Karpas-422 (cell line): ENCODE data around the gene ACAP1. TPM values are rescaled to one million over a fixed set of nuclear protein-coding genes. Genes with fewer than 3 reads are reported as not detected.

Source experiments
- DNase-seq: peaks from one replicate; pipeline ENCODE4 v3.0.0-alpha.2; 2015
- H2AFZ ChIP-seq: fragments of 200-600 bp; sonication (generic); 2 replicates; pipeline ENCODE4 v1.6.1; 2014; ENCODE audit warnings: antibody characterized with exemption, low read length, mixed read lengths
- H3K27ac ChIP-seq: fragments of 200-600 bp; sonication (generic); 2 replicates; pipeline ENCODE4 v1.5.1; 2014; ENCODE audit warnings: mild to moderate bottlenecking, low read length, moderate library complexity
- H3K27me3 ChIP-seq: fragments of 200-600 bp; sonication (generic); 2 replicates; pipeline ENCODE4 v1.6.1; 2014; ENCODE audit warnings: low read length, mixed read lengths
- H3K36me3 ChIP-seq: fragments of 200-600 bp; sonication (generic); 2 replicates; pipeline ENCODE4 v1.6.1; 2014; ENCODE audit warnings: low read length, mixed read lengths; ENCODE audit not compliant: insufficient read depth
- H3K4me1 ChIP-seq: fragments of 200-600 bp; sonication (generic); 2 replicates; pipeline ENCODE4 v1.6.1; 2014; ENCODE audit warnings: mild to moderate bottlenecking, low read length, mixed read lengths
- H3K4me2 ChIP-seq: fragments of 200-600 bp; sonication (generic); 2 replicates; pipeline ENCODE4 v1.6.1; 2014; ENCODE audit warnings: low read length, low read depth, mild to moderate bottlenecking; ENCODE audit not compliant: poor library complexity, severe bottlenecking
- H3K4me3 ChIP-seq: fragments of 200-600 bp; sonication (generic); 2 replicates; pipeline ENCODE4 v1.5.1; 2014; ENCODE audit warnings: mild to moderate bottlenecking, antibody characterized with exemption, low read length, mixed read lengths
- H3K79me2 ChIP-seq: fragments of 200-600 bp; sonication (generic); 2 replicates; pipeline ENCODE4 v1.6.1; 2014; ENCODE audit warnings: mild to moderate bottlenecking, low read length, mixed read lengths
- H3K9ac ChIP-seq: fragments of 200-600 bp; sonication (generic); 2 replicates; pipeline ENCODE4 v1.6.0; 2014; ENCODE audit warnings: low read length
- H3K9me2 ChIP-seq: fragments of 200-600 bp; sonication (generic), shearing (Covaris generic); replicated peaks from 2 replicates; pipeline ENCODE4 v1.6.0; 2014; ENCODE audit warnings: mild to moderate bottlenecking, low read length, moderate library complexity; ENCODE audit not compliant: insufficient read depth
- H3K9me3 ChIP-seq: fragments of 300-700, 200-600 bp; sonication (generic); 2 replicates; pipeline ENCODE4 v1.6.1; 2014; ENCODE audit warnings: low read length, mixed read lengths
- H4K20me1 ChIP-seq: fragments of 200-600 bp; sonication (generic); 2 replicates; pipeline ENCODE4 v1.6.1; 2014; ENCODE audit warnings: mild to moderate bottlenecking, antibody characterized with exemption, low read length, low read depth; ENCODE audit not compliant: insufficient read depth
- total RNA-seq: library from RNA; depleted of rRNA; stranded (reverse); fragments of >200 nt; shearing (Covaris generic); gene quantifications from 2 replicates; pipeline ENCODE4 v1.2.3, GENCODE V29; 2014; ENCODE audit warnings: low replicate concordance

The ACAP1 gene
- total RNA-seq, 1 experiment from 2014 or later = 51.0 TPM

DNA sequence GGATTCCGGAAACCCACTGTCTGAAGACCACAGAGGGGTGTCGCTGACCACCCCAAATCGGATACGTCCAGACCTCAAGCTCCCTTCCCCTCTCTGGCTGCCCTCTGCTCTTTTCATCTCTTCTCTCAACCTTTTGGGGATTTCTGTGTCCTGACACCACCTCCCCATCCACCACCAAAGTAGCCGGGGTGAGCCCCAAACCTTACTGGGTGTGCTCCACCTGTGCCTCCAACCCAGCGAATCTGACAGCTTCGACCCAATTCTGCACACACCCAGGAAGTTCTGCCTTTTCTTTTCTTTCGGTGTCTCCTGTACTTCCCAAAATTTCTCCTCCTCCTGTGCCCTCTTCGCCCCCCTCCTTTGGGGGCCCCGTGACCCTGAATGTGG, 16.2 kb downstream of the ACAP1 start:
- Histone ChIP-seq H3K27ac (no peak overlapping the region), H2AFZ (no peak overlapping the region), H3K4me2 (peak overlapping the region; percentile 88), H4K20me1 (no peaks in the 10 kb centered on the region), H3K9me3 (no peaks in the 10 kb centered on the region), H3K4me1 (peaks cover 36% of the 10 kb centered on the region), H3K9me2 (no peaks in the 10 kb centered on the region), H3K79me2 (no peaks in the 10 kb centered on the region), H3K9ac (peak overlapping the region; percentile 88), H3K27me3 (no peaks in the 10 kb centered on the region), H3K36me3 (no peaks in the 10 kb centered on the region), H3K4me3 (peak overlapping the region; percentile 82)
- no peak for DNase-seq

DNA sequence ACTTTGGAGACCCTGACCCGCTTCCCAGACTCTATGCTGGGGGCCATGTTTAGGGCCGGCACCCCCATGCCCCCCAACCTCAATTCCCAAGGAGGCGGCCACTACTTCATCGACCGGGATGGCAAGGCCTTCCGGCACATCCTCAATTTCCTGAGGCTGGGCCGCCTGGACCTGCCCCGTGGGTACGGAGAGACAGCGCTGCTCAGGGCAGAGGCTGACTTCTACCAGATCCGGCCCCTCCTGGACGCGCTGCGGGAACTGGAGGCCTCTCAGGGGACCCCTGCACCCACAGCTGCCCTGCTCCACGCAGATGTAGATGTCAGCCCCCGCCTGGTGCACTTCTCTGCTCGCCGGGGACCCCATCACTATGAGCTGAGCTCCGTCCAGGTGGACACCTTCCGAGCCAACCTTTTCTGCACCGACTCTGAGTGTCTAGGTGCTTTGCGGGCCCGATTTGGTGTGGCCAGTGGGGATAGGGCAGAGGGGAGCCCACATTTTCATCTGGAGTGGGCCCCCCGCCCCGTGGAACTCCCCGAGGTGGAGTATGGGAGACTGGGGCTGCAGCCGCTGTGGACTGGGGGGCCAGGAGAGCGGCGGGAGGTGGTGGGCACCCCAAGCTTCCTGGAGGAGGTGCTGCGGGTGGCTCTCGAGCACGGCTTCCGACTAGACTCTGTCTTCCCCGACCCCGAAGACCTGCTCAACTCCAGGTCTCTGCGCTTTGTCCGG, 16.7 kb downstream of the ACAP1 start:
- no peaks in the 10 kb centered on the region for H3K27me3 ChIP-seq
- peak overlapping the region; percentile 88 for H3K4me2 ChIP-seq
- peaks cover 36% of the 10 kb centered on the region for H3K4me1 ChIP-seq
- H3K36me3 ChIP-seq = no peaks in the 10 kb centered on the region
- H3K9ac ChIP-seq = peak overlapping the region; percentile 88
- peak overlapping the region; percentile 82; the same call in 1 of the 2 replicates for H3K4me3 ChIP-seq
- H3K9me3 ChIP-seq = no peaks in the 10 kb centered on the region
- no peak overlapping the region for H2AFZ ChIP-seq
- H4K20me1 ChIP-seq = no peaks in the 10 kb centered on the region
- no peak overlapping the region for H3K27ac ChIP-seq
- DNase-seq = no peak
- no peaks in the 10 kb centered on the region for H3K9me2 ChIP-seq
- H3K79me2 ChIP-seq = no peaks in the 10 kb centered on the region

DNA sequence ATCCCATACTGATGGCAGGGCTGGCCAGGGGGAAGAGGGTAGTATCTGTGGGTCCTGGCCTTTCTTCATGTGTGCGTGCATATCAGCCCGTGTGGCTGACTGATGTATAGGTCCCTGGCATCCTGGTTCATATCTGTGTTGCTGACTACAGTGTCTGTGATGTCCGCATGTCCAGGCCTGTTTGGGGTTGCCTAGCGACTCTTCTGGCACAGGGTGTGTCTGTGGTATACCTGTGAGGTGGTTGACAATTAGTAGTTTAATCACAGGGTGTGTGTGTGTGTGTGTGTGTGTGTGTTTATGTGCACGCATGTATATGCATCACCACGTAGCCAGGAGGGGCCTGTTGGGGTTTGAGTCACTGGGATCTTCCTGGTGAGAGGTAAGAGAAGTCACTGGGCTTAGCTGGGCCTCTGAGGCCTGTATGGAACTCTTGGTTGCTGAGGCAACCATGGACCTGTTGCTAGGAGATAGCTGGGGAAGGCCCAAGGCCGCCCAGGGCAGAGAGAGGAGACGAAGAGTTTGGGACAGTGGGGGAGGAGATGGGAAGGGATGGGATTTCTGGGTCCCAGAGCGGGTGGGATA, 18.0 kb downstream of the ACAP1 start:
- H2AFZ ChIP-seq = no peak overlapping the region
- H3K27me3 ChIP-seq = no peaks in the 10 kb centered on the region
- no peaks in the 10 kb centered on the region for H3K9me3 ChIP-seq
- peaks cover 36% of the 10 kb centered on the region for H3K4me1 ChIP-seq
- no peaks in the 10 kb centered on the region for H3K9me2 ChIP-seq
- peak; percentile 48 for DNase-seq
- H3K4me2 ChIP-seq = no peak overlapping the region
- no peaks in the 10 kb centered on the region for H3K79me2 ChIP-seq
- H3K36me3 ChIP-seq = no peaks in the 10 kb centered on the region
- H4K20me1 ChIP-seq = no peaks in the 10 kb centered on the region
- no peak overlapping the region for H3K27ac ChIP-seq
- no peak overlapping the region for H3K4me3 ChIP-seq
- H3K9ac ChIP-seq = 0 out of 2 replicates have a peak overlapping the region, but pooled peaks have one; percentile 9

DNA sequence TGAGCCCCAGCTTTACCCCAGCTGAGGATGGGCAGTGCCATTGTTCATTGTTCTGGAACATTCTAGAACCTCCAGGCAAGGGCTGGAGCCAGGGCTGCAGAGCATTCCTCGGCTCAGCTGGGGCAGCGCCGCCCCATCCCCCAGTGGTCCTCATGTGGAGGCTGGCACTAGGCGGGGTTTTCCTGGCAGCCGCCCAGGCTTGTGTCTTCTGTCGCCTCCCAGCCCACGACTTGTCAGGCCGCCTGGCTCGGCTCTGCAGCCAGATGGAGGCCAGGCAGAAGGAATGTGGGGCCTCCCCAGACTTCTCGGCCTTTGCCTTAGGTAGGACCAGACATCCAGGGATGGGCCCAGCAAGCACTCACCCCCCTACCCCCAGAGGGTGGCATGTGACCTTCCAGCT, 18.7 kb downstream of the ACAP1 start, which contains the start of gene TMEM95:
TMEM95 (plus strand) TSS at position 104 of the 400 bp plus-strand sequence; CDS start at position 153, 49 bp downstream.
- Histone ChIP-seq H3K79me2 (no peaks in the 10 kb centered on the region), H4K20me1 (no peaks in the 10 kb centered on the region), H2AFZ (no peak within 1 kb of the TSS), H3K27ac (no peak within 1 kb of the TSS), H3K4me3 (no peak within 1 kb of the TSS), H3K9ac (peak within 1 kb of the TSS; percentile 9; the same call in 1 of the 2 replicates), H3K27me3 (no peaks in the 10 kb centered on the region), H3K4me2 (no peak within 1 kb of the TSS), H3K36me3 (no peaks in the 10 kb centered on the region), H3K4me1 (peaks cover 32% of the 10 kb centered on the region), H3K9me2 (no peaks in the 10 kb centered on the region), H3K9me3 (no peaks in the 10 kb centered on the region)
- peak; percentile 54 for DNase-seq

DNA sequence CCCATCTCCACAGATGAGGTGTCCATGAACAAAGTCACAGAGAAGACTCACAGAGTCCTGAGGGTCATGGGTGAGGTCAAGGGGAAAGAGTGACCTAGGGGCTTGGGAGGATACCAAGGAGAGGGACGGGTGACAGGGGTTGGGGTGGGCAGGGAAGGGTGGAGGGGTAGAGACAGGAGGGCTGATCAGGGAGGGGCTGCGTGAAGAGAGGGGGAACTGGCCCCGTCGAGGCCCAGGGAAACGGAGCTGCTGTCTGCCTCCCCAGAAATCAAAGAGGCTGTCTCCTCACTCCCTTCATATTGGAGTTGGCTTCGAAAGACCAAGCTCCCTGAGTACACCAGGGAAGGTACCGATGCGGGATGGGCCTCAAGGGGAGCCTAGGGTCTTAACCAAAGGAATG, 19.2 kb downstream of the ACAP1 start:
- Histone ChIP-seq H4K20me1 (no peaks in the 10 kb centered on the region), H3K27me3 (no peaks in the 10 kb centered on the region), H3K27ac (no peak overlapping the region), H3K4me1 (peaks cover 28% of the 10 kb centered on the region), H3K9ac (no peak overlapping the region), H3K36me3 (no peaks in the 10 kb centered on the region), H3K79me2 (no peaks in the 10 kb centered on the region), H3K9me3 (no peaks in the 10 kb centered on the region), H2AFZ (no peak overlapping the region), H3K9me2 (no peaks in the 10 kb centered on the region), H3K4me3 (no peak overlapping the region), H3K4me2 (no peak overlapping the region)
- DNase-seq = no peak

DNA sequence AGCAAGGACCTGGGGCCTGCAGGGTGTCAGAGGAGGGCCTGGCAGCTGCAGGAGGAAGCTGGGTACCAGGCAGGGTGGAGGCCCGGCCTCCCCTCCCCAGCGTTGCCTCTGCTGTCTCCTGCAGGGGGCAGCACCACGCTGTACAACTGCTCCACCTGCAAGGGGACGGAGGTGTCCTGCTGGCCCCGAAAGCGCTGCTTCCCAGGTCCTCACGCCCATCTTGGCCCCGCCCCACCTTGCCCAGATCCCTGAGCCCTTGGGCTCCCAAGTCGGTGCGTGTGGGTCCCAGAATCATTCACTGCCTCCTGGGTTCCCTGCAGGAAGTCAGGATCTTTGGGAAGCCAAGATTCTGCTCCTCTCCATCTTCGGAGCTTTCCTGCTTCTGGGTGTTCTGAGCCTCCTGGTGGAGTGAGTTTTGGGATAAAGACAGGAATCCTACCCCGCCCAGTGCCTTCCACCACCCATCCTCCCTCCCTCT, 19.8 kb downstream of the ACAP1 start:
- Histone ChIP-seq H2AFZ (no peak overlapping the region), H3K9ac (no peak overlapping the region)
- DNase-seq = peak; percentile 94

DNA sequence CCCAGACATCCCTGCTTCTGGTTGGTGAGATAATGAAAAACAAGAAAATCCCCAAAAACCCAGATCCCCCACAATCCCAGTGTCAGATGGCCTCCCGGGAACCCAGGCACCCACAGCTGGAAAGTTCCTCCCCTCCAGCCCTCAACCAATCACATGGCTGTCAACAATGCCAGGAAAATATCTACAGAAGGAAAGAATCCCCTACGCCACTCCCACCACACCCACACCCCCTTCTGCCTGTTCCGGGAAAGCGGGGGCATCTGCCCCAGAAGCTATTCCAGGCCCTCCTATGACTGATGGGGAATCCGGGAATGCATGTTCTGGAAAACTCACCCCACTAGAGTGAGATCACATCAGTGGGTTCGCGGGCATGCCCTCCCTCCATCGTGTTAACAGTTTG, 20.4 kb downstream of the ACAP1 start:
- Histone ChIP-seq H3K79me2 (no peaks in the 10 kb centered on the region), H3K4me3 (no peak overlapping the region), H3K27me3 (no peaks in the 10 kb centered on the region), H2AFZ (no peak overlapping the region), H3K36me3 (no peaks in the 10 kb centered on the region), H3K9me2 (no peaks in the 10 kb centered on the region), H3K9me3 (no peaks in the 10 kb centered on the region), H3K4me1 (peaks cover 20% of the 10 kb centered on the region), H4K20me1 (no peaks in the 10 kb centered on the region), H3K4me2 (no peak overlapping the region), H3K9ac (no peak overlapping the region), H3K27ac (no peak overlapping the region)
- no peak for DNase-seq

More for the DNA sequence above, 19.8 kb downstream of the ACAP1 start:
- Histone ChIP-seq H4K20me1 (no peaks in the 10 kb centered on the region), H3K27ac (no peak overlapping the region), H3K9me2 (no peaks in the 10 kb centered on the region), H3K4me3 (no peak overlapping the region), H3K27me3 (no peaks in the 10 kb centered on the region), H3K36me3 (no peaks in the 10 kb centered on the region), H3K4me2 (no peak overlapping the region), H3K79me2 (no peaks in the 10 kb centered on the region), H3K4me1 (peaks cover 23% of the 10 kb centered on the region), H3K9me3 (no peaks in the 10 kb centered on the region)

DNA sequence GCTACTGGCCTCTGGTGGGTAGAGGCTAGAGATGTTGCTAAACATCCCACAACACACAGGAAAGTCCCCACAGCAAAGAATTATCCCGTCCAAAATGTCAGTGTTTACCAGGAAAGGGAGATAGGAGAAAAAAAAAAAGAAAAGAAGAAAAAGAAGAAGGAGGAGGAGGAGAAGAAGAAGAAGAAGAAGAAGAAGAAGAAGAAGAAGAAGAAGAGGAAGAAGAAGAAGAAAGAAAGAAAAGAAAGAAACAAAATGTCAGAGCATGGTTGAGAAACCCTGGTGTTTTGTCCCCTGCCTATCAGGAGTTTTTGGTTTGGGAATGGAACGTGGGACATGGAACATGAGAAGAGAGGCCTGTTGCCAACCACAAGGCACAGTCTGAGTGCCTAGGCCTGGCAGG, 21.1 kb downstream of the ACAP1 start:
- peaks cover 16% of the 10 kb centered on the region for H3K4me1 ChIP-seq
- no peak overlapping the region for H3K4me3 ChIP-seq

More for the DNA sequence above, 21.1 kb downstream of the ACAP1 start:
- no peak overlapping the region for H3K4me2 ChIP-seq
- H3K9me2 ChIP-seq = no peaks in the 10 kb centered on the region
- no peak overlapping the region for H2AFZ ChIP-seq
- H3K27ac ChIP-seq = no peak overlapping the region
- no peaks in the 10 kb centered on the region for H3K27me3 ChIP-seq
- H3K36me3 ChIP-seq = no peaks in the 10 kb centered on the region
- H4K20me1 ChIP-seq = no peaks in the 10 kb centered on the region
- no peak overlapping the region for H3K9ac ChIP-seq
- H3K79me2 ChIP-seq = no peaks in the 10 kb centered on the region
- H3K9me3 ChIP-seq = no peaks in the 10 kb centered on the region
- DNase-seq = no peak
